WTC11 (cell line): ENCODE results near the gene XPOT. TPM values are rescaled to one million over a fixed set of nuclear protein-coding genes. Genes with fewer than 3 reads are reported as not detected.

Experiments used
- FOXK1 ChIP-seq: sonication (generic); formaldehyde crosslinking; IDR thresholded peaks from 2 replicates; pipeline ENCODE4 v1.8.0; 2022; ENCODE audit warnings: mild to moderate bottlenecking, moderate library complexity, missing genetic modification reagents
- GTF2I ChIP-seq: fragments of 250-450 bp; sonication (Bioruptor Pico); conservative IDR thresholded peaks from 2 replicates; pipeline ENCODE4 v1.4.0; 2021; ENCODE audit warnings: mild to moderate bottlenecking
- SP1 ChIP-seq: sonication (generic); formaldehyde crosslinking; conservative IDR thresholded peaks from 2 replicates; pipeline ENCODE4 v1.8.1; 2022; ENCODE audit warnings: missing genetic modification reagents
- TCF7 ChIP-seq: sonication (generic); formaldehyde crosslinking; IDR thresholded peaks from 2 replicates; pipeline ENCODE4 v1.8.0; 2022; ENCODE audit warnings: mild to moderate bottlenecking, low read depth, missing genetic modification reagents, moderate library complexity
- TEAD4 ChIP-seq: sonication (generic); formaldehyde crosslinking; IDR thresholded peaks from 2 replicates; pipeline ENCODE4 v1.8.0; 2022; ENCODE audit warnings: mild to moderate bottlenecking, missing genetic modification reagents
- ZBTB21 ChIP-seq: sonication (generic); formaldehyde crosslinking; IDR thresholded peaks from 2 replicates; pipeline ENCODE4 v1.8.1; 2023; ENCODE audit warnings: mild to moderate bottlenecking, missing genetic modification reagents, borderline replicate concordance
- ZNF416 ChIP-seq: fragments of 250-450 bp; sonication (Bioruptor Pico); IDR thresholded peaks from 2 replicates; pipeline ENCODE4 v1.9.0; 2021; ENCODE audit warnings: mild to moderate bottlenecking, inconsistent platforms
- total RNA-seq: library from RNA; stranded (reverse); gene quantifications from 3 replicates; pipeline ENCODE4 v1.2.3, GENCODE V29; 2021
- TF ChIP-seq, protein P1 (sequence below): sonication (generic); formaldehyde crosslinking; IDR thresholded peaks from 2 replicates; pipeline ENCODE4 v1.8.0; 2022; ENCODE audit warnings: missing genetic modification reagents
- TF ChIP-seq, protein P2 (sequence below): sonication (generic); formaldehyde crosslinking; IDR thresholded peaks from 2 replicates; pipeline ENCODE4 v1.8.1; 2022; ENCODE audit warnings: mild to moderate bottlenecking, moderate library complexity, missing genetic modification reagents
- TF ChIP-seq, protein P3 (sequence below): sonication (generic); formaldehyde crosslinking; IDR thresholded peaks from 2 replicates; pipeline ENCODE4 v1.8.0; 2022; ENCODE audit warnings: mild to moderate bottlenecking, missing genetic modification reagents
- TF ChIP-seq, protein P4 (sequence below): sonication (generic); formaldehyde crosslinking; IDR thresholded peaks from 2 replicates; pipeline ENCODE4 v1.8.1; 2023; ENCODE audit warnings: mild to moderate bottlenecking, moderate library complexity, missing genetic modification reagents
- TF ChIP-seq, protein P5 (sequence below): sonication (generic); formaldehyde crosslinking; conservative IDR thresholded peaks from 2 replicates; pipeline ENCODE4 v1.8.1; 2023; ENCODE audit warnings: mild to moderate bottlenecking, low read depth, missing genetic modification reagents, moderate library complexity
- TF ChIP-seq, protein P6 (sequence below): sonication (generic); formaldehyde crosslinking; IDR thresholded peaks from 2 replicates; pipeline ENCODE4 v1.8.0; 2022; ENCODE audit warnings: mild to moderate bottlenecking, missing genetic modification reagents
- TF ChIP-seq, protein P7 (sequence below): fragments of 250-450 bp; sonication (Bioruptor Pico); IDR thresholded peaks from 2 replicates; pipeline ENCODE4 v1.9.0; 2021; ENCODE audit warnings: mild to moderate bottlenecking
- TF ChIP-seq, protein P8 (sequence below): fragments of 250-450 bp; sonication (Bioruptor Pico); IDR thresholded peaks from 2 replicates; pipeline ENCODE4 v1.8.0; 2021; ENCODE audit warnings: mild to moderate bottlenecking
- TF ChIP-seq, protein P9 (sequence below): sonication (generic); formaldehyde crosslinking; IDR thresholded peaks from 2 replicates; pipeline ENCODE4 v1.8.1; 2023; ENCODE audit warnings: mild to moderate bottlenecking, missing genetic modification reagents, moderate library complexity
- TF ChIP-seq, protein P10 (sequence below): fragments of 250-450 bp; sonication (Bioruptor Pico); IDR thresholded peaks from 2 replicates; pipeline ENCODE4 v1.9.0; 2021; ENCODE audit warnings: mild to moderate bottlenecking, borderline replicate concordance

The XPOT gene
- total RNA-seq, 1 experiment from 2014 or later: 134 TPM

DNA sequence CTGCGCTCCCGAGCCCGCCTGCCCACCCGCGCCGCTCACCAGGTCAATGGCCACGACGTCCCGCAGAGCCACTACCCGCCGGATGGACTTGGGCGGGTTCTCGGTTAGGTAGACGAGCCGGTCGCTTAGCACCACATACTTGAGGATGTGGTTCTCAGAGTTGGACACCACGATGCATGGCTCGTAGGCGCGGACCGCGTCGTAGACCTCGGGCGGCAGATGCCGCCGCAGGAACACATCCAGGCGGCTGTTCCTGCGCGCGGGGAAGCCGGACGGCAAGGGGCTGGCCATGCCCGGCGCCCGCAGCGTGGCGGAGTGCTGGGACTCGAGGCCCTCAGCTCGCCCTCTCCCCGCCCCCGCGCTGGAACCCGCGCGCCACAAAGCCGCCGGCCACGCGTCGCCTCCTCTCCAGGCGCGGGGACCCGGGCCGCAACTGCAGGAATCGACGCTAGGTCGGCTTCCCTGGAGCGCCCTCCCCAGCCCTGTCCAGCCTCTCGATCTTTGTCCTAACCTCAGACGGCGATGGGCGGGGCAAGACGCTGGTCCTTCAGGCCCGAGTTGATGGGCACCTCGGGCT lies 13.8 kb upstream of the XPOT start, which contains the start of gene C12orf56 (continued):
- TF ChIP-seq, protein P1, sequence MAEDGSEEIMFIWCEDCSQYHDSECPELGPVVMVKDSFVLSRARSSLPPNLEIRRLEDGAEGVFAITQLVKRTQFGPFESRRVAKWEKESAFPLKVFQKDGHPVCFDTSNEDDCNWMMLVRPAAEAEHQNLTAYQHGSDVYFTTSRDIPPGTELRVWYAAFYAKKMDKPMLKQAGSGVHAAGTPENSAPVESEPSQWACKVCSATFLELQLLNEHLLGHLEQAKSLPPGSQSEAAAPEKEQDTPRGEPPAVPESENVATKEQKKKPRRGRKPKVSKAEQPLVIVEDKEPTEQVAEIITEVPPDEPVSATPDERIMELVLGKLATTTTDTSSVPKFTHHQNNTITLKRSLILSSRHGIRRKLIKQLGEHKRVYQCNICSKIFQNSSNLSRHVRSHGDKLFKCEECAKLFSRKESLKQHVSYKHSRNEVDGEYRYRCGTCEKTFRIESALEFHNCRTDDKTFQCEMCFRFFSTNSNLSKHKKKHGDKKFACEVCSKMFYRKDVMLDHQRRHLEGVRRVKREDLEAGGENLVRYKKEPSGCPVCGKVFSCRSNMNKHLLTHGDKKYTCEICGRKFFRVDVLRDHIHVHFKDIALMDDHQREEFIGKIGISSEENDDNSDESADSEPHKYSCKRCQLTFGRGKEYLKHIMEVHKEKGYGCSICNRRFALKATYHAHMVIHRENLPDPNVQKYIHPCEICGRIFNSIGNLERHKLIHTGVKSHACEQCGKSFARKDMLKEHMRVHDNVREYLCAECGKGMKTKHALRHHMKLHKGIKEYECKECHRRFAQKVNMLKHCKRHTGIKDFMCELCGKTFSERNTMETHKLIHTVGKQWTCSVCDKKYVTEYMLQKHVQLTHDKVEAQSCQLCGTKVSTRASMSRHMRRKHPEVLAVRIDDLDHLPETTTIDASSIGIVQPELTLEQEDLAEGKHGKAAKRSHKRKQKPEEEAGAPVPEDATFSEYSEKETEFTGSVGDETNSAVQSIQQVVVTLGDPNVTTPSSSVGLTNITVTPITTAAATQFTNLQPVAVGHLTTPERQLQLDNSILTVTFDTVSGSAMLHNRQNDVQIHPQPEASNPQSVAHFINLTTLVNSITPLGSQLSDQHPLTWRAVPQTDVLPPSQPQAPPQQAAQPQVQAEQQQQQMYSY (CRISPR knock-in tag): peak; percentile 49; the same call in 1 of the 2 replicates
- TF ChIP-seq, protein P2, sequence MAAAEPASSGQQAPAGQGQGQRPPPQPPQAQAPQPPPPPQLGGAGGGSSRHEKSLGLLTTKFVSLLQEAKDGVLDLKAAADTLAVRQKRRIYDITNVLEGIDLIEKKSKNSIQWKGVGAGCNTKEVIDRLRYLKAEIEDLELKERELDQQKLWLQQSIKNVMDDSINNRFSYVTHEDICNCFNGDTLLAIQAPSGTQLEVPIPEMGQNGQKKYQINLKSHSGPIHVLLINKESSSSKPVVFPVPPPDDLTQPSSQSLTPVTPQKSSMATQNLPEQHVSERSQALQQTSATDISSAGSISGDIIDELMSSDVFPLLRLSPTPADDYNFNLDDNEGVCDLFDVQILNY (CRISPR knock-in tag): 0 out of 2 replicates have a peak, but pooled peaks have one; percentile 50
- TF ChIP-seq TEAD4 (CRISPR knock-in tag) (no peak), FOXK1 (CRISPR knock-in tag) (0 out of 2 replicates have a peak, but pooled peaks have one; percentile 68), ZNF416 (CRISPR knock-in tag) (peak; percentile 48; the same call in 1 of the 2 replicates), TCF7 (CRISPR knock-in tag) (peak; percentile 60; the same call in 1 of the 2 replicates), SP1 (CRISPR knock-in tag) (no peak), GTF2I (CRISPR knock-in tag) (no peak), ZBTB21 (peak; percentile 83; the same call in 1 of the 2 replicates)
- TF ChIP-seq, protein P3, sequence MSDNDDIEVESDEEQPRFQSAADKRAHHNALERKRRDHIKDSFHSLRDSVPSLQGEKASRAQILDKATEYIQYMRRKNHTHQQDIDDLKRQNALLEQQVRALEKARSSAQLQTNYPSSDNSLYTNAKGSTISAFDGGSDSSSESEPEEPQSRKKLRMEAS: peak; percentile 94
- TF ChIP-seq, protein P4, sequence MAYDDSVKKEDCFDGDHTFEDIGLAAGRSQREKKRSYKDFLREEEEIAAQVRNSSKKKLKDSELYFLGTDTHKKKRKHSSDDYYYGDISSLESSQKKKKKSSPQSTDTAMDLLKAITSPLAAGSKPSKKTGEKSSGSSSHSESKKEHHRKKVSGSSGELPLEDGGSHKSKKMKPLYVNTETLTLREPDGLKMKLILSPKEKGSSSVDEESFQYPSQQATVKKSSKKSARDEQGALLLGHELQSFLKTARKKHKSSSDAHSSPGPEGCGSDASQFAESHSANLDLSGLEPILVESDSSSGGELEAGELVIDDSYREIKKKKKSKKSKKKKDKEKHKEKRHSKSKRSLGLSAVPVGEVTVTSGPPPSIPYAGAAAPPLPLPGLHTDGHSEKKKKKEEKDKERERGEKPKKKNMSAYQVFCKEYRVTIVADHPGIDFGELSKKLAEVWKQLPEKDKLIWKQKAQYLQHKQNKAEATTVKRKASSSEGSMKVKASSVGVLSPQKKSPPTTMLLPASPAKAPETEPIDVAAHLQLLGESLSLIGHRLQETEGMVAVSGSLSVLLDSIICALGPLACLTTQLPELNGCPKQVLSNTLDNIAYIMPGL: peak; percentile 78
- TF ChIP-seq, protein P5, sequence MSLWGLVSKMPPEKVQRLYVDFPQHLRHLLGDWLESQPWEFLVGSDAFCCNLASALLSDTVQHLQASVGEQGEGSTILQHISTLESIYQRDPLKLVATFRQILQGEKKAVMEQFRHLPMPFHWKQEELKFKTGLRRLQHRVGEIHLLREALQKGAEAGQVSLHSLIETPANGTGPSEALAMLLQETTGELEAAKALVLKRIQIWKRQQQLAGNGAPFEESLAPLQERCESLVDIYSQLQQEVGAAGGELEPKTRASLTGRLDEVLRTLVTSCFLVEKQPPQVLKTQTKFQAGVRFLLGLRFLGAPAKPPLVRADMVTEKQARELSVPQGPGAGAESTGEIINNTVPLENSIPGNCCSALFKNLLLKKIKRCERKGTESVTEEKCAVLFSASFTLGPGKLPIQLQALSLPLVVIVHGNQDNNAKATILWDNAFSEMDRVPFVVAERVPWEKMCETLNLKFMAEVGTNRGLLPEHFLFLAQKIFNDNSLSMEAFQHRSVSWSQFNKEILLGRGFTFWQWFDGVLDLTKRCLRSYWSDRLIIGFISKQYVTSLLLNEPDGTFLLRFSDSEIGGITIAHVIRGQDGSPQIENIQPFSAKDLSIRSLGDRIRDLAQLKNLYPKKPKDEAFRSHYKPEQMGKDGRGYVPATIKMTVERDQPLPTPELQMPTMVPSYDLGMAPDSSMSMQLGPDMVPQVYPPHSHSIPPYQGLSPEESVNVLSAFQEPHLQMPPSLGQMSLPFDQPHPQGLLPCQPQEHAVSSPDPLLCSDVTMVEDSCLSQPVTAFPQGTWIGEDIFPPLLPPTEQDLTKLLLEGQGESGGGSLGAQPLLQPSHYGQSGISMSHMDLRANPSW (CRISPR knock-in tag): peak; percentile 95; the same call in 1 of the 2 replicates
- TF ChIP-seq, protein P6, sequence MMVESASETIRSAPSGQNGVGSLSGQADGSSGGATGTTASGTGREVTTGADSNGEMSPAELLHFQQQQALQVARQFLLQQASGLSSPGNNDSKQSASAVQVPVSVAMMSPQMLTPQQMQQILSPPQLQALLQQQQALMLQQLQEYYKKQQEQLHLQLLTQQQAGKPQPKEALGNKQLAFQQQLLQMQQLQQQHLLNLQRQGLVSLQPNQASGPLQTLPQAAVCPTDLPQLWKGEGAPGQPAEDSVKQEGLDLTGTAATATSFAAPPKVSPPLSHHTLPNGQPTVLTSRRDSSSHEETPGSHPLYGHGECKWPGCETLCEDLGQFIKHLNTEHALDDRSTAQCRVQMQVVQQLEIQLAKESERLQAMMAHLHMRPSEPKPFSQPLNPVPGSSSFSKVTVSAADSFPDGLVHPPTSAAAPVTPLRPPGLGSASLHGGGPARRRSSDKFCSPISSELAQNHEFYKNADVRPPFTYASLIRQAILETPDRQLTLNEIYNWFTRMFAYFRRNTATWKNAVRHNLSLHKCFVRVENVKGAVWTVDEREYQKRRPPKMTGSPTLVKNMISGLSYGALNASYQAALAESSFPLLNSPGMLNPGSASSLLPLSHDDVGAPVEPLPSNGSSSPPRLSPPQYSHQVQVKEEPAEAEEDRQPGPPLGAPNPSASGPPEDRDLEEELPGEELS (CRISPR knock-in tag): 0 out of 2 replicates have a peak, but pooled peaks have one; percentile 60
- TF ChIP-seq, protein P7, sequence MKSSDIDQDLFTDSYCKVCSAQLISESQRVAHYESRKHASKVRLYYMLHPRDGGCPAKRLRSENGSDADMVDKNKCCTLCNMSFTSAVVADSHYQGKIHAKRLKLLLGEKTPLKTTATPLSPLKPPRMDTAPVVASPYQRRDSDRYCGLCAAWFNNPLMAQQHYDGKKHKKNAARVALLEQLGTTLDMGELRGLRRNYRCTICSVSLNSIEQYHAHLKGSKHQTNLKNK: no peak
- TF ChIP-seq, protein P8, sequence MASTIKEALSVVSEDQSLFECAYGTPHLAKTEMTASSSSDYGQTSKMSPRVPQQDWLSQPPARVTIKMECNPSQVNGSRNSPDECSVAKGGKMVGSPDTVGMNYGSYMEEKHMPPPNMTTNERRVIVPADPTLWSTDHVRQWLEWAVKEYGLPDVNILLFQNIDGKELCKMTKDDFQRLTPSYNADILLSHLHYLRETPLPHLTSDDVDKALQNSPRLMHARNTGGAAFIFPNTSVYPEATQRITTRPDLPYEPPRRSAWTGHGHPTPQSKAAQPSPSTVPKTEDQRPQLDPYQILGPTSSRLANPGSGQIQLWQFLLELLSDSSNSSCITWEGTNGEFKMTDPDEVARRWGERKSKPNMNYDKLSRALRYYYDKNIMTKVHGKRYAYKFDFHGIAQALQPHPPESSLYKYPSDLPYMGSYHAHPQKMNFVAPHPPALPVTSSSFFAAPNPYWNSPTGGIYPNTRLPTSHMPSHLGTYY (CRISPR knock-in tag): no peak
- TF ChIP-seq, protein P9, sequence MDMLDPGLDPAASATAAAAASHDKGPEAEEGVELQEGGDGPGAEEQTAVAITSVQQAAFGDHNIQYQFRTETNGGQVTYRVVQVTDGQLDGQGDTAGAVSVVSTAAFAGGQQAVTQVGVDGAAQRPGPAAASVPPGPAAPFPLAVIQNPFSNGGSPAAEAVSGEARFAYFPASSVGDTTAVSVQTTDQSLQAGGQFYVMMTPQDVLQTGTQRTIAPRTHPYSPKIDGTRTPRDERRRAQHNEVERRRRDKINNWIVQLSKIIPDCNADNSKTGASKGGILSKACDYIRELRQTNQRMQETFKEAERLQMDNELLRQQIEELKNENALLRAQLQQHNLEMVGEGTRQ (CRISPR knock-in tag): peak; percentile 20; the same call in 1 of the 2 replicates
- TF ChIP-seq, protein P10, sequence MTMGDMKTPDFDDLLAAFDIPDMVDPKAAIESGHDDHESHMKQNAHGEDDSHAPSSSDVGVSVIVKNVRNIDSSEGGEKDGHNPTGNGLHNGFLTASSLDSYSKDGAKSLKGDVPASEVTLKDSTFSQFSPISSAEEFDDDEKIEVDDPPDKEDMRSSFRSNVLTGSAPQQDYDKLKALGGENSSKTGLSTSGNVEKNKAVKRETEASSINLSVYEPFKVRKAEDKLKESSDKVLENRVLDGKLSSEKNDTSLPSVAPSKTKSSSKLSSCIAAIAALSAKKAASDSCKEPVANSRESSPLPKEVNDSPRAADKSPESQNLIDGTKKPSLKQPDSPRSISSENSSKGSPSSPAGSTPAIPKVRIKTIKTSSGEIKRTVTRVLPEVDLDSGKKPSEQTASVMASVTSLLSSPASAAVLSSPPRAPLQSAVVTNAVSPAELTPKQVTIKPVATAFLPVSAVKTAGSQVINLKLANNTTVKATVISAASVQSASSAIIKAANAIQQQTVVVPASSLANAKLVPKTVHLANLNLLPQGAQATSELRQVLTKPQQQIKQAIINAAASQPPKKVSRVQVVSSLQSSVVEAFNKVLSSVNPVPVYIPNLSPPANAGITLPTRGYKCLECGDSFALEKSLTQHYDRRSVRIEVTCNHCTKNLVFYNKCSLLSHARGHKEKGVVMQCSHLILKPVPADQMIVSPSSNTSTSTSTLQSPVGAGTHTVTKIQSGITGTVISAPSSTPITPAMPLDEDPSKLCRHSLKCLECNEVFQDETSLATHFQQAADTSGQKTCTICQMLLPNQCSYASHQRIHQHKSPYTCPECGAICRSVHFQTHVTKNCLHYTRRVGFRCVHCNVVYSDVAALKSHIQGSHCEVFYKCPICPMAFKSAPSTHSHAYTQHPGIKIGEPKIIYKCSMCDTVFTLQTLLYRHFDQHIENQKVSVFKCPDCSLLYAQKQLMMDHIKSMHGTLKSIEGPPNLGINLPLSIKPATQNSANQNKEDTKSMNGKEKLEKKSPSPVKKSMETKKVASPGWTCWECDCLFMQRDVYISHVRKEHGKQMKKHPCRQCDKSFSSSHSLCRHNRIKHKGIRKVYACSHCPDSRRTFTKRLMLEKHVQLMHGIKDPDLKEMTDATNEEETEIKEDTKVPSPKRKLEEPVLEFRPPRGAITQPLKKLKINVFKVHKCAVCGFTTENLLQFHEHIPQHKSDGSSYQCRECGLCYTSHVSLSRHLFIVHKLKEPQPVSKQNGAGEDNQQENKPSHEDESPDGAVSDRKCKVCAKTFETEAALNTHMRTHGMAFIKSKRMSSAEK: no peak
